HG03565 (cell line): ENCODE results near the gene FLACC1.
"Not testable (repeated sequence)": the region's sequence is repeated elsewhere in the genome, so short reads cannot be mapped to it uniquely, and the experiment has no call there.

Experiments
- ATAC-seq: cut with Tn5 transposase; IDR thresholded peaks from one replicate; pipeline ENCODE4 v1.9.1; 2021; ENCODE audit warnings: mild to moderate bottlenecking, moderate library complexity; ENCODE audit not compliant: unreplicated experiment

Gene FLACC1

DNA sequence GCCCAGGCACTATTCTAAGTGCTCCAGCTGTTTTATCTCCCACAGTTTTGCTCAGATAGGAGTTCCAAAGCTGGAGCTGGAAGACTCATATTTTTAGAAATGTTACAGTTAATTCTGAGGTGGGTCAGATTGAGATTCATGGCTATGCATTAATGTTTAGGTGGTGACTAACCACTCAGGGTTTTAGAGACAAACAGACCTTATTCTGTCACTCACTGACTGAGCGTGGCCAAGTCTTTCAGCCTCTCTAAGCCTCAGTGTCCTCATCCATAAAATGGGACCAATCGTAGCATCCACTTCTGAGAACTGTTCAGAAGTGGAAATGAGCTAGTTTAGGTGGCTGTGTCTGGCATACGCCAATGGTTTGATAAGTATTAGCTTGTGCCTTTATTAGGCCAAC is 101.1 kb downstream of the FLACC1 start:
- ATAC-seq, result no peak

GRCh38 chr2:201255408-201256033 is 101.6 kb downstream of the FLACC1 start:
- ATAC-seq, result no peak

GRCh38 chr2:201254081-201254730 is 102.9 kb downstream of the FLACC1 start:
- ATAC-seq, result no peak

- ATAC-seq, result no peak
These were observed 106.4 kb downstream of the FLACC1 start for GRCh38 chr2:201250741-201251140.

GRCh38 chr2:201249889-201250288 is 107.3 kb downstream of the FLACC1 start:
- ATAC-seq, result no peak

- no peak for ATAC-seq
These were observed 108.8 kb downstream of the FLACC1 start for GRCh38 chr2:201248288-201248844.

DNA sequence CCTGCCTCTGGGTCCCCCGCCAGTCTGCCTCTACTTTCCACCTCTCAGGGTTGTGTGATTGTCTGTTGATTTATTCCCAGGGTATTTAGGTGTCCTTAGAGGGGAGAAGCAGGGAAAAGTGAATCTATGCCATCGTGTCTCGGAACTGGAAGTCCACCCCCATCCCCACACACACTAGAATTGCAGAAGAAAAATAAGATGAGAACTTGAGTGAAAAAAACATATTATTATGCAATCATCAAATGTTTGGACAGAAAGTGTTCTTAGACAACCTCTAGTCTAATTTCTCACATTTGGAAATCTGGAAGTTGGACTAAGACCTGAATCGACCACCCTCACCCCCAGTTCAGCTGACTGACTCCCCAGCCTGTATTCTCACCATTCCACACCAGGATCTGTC is 110.9 kb downstream of the FLACC1 start:
- ATAC-seq, result no peak

DNA sequence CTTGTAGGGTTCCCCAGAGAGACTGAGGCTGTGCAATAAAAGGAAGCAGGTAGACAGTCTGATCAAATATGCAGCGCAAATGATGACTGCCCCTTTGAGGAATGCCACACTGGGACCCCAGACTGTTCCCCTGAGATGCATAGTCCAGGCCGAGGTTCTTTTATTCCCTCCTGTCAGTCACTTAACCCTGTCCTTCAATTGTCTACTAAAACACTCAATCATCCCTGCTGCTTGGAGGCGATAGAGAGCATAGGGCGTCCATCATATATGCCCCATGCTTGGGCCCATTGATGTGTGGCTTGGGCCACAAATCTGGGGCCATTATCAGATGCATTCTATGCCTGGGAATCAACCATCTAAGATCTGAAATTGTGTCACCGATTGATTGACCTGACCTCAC is 112.3 kb downstream of the FLACC1 start:
- ATAC-seq, result no peak

DNA sequence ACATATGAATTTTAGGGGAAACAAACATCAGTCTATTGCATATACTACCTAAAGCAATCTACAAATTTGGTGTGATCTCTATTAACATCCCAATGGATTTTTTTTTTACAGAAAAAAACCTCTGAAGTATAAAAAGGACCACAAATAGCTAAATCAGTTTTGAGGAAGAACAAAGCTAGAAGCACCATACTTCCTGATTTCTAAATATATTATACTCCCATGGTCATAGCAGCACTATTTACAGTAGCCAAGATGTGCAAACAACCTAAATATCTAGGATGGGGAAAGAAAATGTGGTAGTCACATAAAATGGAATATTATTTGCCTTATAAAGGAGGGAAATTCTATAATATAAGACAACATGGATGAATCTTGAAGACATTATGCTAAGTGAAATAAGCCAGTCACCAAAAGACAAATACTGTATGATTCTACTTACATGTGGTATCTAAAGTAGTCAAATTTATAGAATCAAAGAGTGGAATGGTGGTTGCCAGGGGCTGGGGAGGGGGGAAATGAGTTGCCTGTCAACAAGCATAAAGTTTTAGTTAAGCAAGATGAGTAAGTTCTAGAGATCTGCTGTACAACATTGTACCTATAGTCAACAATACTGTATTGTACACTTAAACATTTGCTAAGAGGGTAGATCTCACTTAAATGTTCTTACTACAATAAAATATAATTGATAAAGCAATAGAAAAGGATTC is 114.4 kb downstream of the FLACC1 start:
- no peak for ATAC-seq

GRCh38 chr2:201239167-201239935 is 117.8 kb downstream of the FLACC1 start:
- ATAC-seq, result not testable (repeated sequence)
